Activated CD4-positive, alpha-beta T cell treated with anti-CD3 and anti-CD28 coated beads, Interleukin-2, Interleukin-4, amounts not matched to agents 100 ng/mL and 50 ng/mL, durations not matched to agents 16 hours and 8 hours (primary cell): ENCODE measurements around the gene XCR1.
A peak's percentile ranks its signal among the peaks of the same experiment; 100 is the strongest.
"Not testable (repeated sequence)": the region's sequence is repeated elsewhere in the genome, so short reads cannot be mapped to it uniquely, and the experiment has no call there.

ENCODE experiments used
- DNase-seq: peaks from one replicate; pipeline ENCODE4 v3.0.0-alpha.2; 2020; ENCODE audit warnings: low spot score

The XCR1 gene

DNA sequence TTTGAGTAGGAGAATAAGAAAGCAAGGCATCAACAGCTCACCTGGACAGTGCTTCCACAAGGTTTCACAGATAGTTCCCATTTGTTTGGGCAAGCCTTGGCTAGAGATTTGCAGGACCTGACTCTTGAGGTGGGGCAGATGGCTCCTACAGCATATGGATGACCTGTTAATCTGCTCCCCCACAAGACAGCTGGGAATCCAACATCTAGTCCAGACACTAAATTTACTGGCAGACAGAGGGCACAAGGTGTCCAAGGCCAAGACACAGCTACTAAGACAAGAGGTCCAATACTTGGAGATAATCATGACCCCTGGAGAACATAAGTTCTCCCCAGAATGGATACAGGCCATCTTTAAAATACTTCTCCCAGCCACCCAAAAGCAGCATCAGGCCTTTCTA, 23.6 kb downstream of the XCR1 start:
- DNase-seq, result not testable (repeated sequence)

GRCh38 chr3:46001178-46001577, 26.1 kb downstream of the XCR1 start:
- DNase-seq, result no peak

DNA sequence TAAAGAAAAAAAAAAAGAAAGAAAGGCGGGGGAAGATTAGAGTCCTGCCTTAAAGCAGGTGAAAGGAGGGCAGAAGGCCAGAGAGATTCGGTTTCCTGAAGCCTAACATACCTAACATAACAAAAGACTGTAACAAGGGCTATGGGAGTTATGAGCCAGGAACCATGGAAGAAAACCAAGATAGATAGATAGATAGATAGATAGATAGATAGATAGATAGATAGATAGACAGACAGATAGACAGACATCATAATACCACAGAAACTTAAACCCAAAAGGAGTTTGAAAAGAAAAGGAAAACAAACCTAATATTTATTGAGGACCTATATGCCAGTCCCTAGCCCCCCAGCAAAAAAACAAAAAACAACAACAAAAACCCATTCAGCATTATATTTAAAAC, 29.3 kb downstream of the XCR1 start:
- no peak for DNase-seq

GRCh38 chr3:45997499-45997898, 29.8 kb downstream of the XCR1 start:
- DNase-seq, result not testable (repeated sequence)

GRCh38 chr3:45995236-45996192, 31.8 kb downstream of the XCR1 start, which contains the start of gene FYCO1:
Gene FYCO1 (minus strand): TSS chr3:45995824. CDS start chr3:45984910, 10,914 bp downstream.
- DNase-seq, result peak; percentile 88

DNA sequence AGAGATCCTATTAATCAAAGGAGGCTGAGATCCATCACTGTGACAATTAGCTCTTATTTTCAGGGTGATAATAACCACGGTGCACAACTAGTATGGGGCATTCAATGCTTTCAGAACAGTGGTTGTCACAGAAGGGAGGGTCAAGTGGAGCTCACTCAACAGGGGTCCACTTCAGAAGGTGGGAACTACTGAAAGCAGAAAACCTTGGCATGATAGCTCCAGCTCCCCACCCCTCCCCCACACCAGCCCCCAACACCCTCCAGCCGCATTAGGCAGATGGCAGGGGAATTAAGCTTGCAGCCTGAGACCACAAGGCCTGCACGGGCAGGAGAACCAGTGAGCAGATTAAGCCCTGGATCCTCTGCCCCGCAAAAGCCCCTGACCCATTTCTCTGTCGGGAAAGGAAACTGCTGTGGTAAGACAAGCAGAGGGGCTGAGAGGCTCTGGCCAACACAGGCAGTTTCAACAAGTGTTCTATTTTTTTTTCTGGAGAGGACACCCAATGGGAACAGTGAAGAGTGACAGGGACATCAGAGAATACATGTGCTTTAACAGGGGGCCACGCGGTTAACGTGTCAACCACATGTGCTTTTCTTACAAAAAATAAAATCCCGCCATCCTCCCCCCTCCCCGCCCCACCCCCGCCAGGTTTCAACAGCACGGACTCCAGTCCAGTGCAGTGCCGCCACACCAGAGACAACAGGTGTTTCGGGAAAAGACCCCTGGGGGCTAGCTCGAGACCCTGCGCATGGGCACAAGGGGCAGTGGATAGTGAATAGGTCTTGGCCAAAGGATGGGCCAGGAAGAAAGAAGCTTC, 32.7 kb downstream of the XCR1 start:
- peak; percentile 65 for DNase-seq

GRCh38 chr3:45993421-45994027, 33.8 kb downstream of the XCR1 start:
- peak; percentile 72 for DNase-seq

GRCh38 chr3:45992821-45993221, 34.5 kb downstream of the XCR1 start:
- no peak for DNase-seq

DNA sequence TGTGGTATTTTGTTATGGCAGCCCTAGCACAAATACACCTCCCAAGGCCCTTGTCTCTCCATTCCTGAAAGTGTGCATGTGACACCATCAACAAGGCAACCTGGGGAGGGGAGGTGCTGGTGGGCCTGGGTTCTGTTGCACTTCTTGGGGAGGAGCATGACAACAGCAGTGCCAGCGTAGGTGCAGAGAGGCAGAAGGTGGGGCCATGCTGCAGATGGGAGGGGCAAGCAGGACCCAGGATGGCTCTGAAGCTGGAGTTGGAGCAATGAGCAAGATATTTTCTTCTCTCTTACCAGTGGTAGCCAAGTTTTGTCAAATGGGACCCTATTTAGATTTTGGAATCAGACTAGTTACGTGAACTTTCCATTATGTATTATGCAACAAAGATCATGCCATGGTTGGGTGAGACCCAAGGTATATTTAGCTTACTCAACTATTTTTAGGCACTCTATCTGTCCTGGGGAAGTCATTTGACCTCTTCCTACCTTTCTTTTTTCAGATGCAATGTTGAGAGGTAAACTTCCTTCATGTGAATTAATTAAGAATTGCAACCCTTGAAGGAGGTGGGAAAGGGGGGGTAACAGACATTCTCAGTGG, 35.1 kb downstream of the XCR1 start:
- DNase-seq, result no peak

DNA sequence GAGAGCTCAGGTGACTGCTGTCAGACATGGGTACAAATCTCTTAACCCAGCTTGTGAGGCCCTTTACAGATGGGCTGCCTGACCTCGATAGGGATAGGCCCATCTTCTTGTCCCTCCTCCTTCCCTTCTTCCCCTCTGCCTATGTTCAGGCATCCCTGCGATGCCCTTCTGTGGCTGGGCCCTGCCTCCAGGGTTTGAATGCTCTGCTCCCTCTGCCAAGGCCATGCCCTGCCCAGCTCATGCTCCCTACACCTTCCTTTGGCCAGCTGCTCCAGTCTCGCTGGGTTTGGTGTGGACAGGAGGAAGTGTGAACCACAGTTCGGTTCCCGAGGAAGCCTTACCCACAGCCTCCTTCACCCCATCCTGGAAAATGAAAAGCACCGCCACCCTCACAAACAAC, 35.9 kb downstream of the XCR1 start:
- no peak for DNase-seq

DNA sequence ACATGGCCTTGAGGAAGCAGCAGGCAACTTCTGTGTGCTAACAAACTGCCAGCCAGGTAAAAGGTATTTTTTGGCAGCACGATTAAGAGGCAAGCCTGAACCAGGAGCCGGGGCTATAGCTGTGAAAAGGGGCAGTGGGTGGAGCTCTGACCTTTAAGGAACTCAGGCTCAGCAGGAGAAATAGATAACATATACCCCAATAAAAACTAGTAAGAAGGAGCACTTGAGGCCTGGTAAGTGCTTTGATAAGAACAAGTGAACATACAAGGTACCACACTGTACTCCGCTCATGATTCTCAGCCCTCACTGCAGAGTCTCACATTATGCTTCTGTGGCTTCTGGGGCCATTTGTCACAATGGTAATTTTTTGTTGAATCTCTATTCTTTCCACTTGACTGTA, 37.1 kb downstream of the XCR1 start:
- no peak for DNase-seq

DNA sequence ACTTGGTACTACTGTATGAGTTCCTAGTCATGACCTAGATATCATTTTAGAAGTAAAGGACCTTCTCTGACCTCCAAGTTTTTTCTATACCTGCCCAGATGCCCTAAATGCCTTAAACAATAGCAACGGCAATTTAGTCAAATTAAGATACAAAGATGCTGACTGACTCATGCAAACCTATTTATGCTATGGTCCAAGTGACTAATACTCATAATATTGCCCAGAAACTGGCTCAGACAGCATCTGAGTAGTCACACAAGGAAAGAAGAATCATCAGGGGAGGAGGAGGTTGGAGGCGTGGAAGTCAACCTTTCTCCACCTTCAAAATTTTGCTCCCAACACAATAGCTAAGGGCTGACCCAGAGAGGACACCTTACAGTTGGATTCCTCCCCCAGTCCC, 38.5 kb downstream of the XCR1 start:
- no peak for DNase-seq

- no peak for DNase-seq
These were observed 38.9 kb downstream of the XCR1 start for GRCh38 chr3:45988362-45988761.

GRCh38 chr3:45987368-45988291, 39.7 kb downstream of the XCR1 start:
- DNase-seq, result no peak

- DNase-seq, result no peak
These were observed 40.8 kb downstream of the XCR1 start for GRCh38 chr3:45986303-45986982.

DNA sequence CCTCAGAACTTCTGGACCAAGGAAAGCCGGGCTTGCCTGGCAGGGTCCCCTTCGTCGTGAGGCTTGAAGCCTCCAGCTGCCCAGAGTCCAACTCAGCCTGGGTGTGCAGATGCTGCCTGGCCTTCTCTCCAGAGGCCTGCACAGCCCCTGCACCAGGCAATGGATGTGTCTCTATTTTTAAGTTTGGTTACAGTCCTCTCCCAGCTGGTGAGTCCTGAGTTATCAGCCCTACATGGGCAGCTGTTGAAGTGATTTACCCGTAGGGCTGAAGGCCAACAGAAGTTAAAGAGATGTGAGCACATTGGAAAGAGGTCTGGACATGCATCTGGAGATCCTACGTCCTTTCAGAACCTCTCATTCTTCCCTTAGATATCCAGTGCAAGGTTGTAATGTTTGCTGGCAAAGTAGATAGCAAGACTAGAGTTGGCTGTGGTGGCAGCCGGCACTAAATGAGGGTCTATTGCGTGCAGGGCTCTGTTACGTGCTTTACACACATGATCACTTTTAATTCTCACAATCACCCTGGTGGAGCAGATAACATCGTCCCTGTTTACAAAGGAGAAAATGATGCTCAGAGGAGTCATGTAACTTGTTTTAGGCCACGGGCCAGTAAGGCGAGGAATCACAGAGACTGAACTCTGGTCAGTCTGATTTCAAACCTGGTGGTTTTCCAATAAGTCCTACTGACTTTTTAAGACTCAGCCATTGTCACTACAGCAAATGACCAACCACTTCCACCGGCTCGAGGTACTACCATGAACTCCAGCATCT, 41.6 kb downstream of the XCR1 start:
- DNase-seq, result no peak

- no peak for DNase-seq
These were observed 42.7 kb downstream of the XCR1 start for GRCh38 chr3:45984331-45985312.

DNA sequence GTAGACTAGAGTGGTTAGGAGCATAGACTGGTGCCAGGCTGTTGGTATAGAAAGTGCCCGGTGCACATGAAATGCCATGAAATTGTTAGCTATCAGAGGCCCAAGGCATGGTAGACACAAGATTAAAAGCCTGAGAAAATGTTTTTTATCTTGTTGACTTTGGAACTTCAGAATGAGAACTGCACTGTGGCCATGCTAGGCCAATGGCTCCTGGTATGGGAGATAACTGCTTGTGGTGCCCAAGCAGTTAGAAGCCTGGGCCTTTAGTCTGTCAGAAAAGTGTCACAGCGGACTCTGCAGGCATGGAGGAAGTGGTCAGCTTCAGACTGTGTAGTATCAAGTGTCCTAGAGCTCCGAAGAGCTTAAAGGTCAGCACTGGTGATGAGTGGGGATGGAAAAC, 43.5 kb downstream of the XCR1 start:
- no peak for DNase-seq
